ENCODE results near the gene SPOCK1. TPM values are rescaled to one million over a fixed set of nuclear protein-coding genes. Genes with fewer than 3 reads are reported as not detected.
"Not testable (repeated sequence)": the region's sequence is repeated elsewhere in the genome, so short reads cannot be mapped to it uniquely, and the experiment has no call there.

SPOCK1 gene
- total and polyA plus RNA-seq, 4 donors = 0.48 to 4.5 (median 0.69) TPM

GRCh38 chr5:137233726-137234125 lies 265.4 kb downstream of the SPOCK1 start:
- peaks cover 0 to 12% (median 0%) of the 10 kb centered on the region in 3 donors for H3K27me3 ChIP-seq (ENCODE audit: control insufficient read depth in 3 of 3, insufficient read depth in 3 of 3, low read length in 2 of 3)
- H3K9me3 ChIP-seq (ENCODE audit: control insufficient read depth in 4 of 4, insufficient read depth in 3 of 4, low read length in 3 of 4) = no peaks in the 10 kb centered on the region
- no peak overlapping the region for H3K4me3 ChIP-seq
- no peak for ATAC-seq (ENCODE audit: insufficient read depth, low FRiP score)
- H3K4me1 ChIP-seq (ENCODE audit: control insufficient read depth in 5 of 5, insufficient read depth in 5 of 5, low read length in 5 of 5) = no peaks in the 10 kb centered on the region
- DNase-seq = no peak
- TF ChIP-seq CTCF (IDR thresholded peaks at IDR 0.05; ENCODE audit: control extremely low read depth, extremely low read depth) = no peak
- no peak overlapping the region for H3K9ac ChIP-seq (ENCODE audit: insufficient read depth in 1 of 2, low read length in 2 of 2)
- H3K36me3 ChIP-seq (ENCODE audit: control insufficient read depth in 4 of 4, insufficient read depth in 4 of 4, low read length in 4 of 4) = no peaks in the 10 kb centered on the region
- WGBS, 2 donors = 87 to 93% methylated on average over 1 of the region's 1 CpG
- H3K27ac ChIP-seq (ENCODE audit: low read depth in 1 of 2, low read length in 1 of 2) = no peak overlapping the region

- not testable (repeated sequence) for H3K4me1 ChIP-seq (ENCODE audit: control insufficient read depth in 5 of 5, insufficient read depth in 5 of 5, low read length in 5 of 5); H3K9ac ChIP-seq (ENCODE audit: insufficient read depth in 1 of 2, low read length in 2 of 2); ATAC-seq (ENCODE audit: insufficient read depth, low FRiP score); H3K36me3 ChIP-seq (ENCODE audit: control insufficient read depth in 4 of 4, insufficient read depth in 4 of 4, low read length in 4 of 4); H3K4me3 ChIP-seq; H3K27ac ChIP-seq (ENCODE audit: low read depth in 1 of 2, low read length in 1 of 2); DNase-seq; H3K9me3 ChIP-seq (ENCODE audit: control insufficient read depth in 4 of 4, insufficient read depth in 3 of 4, low read length in 3 of 4)
- H3K27me3 ChIP-seq (ENCODE audit: control insufficient read depth in 3 of 3, insufficient read depth in 3 of 3, low read length in 2 of 3) = peaks cover 0 to 15% (median 0%) of the 10 kb centered on the region in 3 donors
- WGBS, 2 donors = 90 to 94% methylated on average over 1 of the region's 1 CpG
Observed at GRCh38 chr5:137233304-137233703, 265.8 kb downstream of the SPOCK1 start.

- no peak for TF ChIP-seq CTCF (IDR thresholded peaks at IDR 0.05; ENCODE audit: control extremely low read depth, extremely low read depth)
- ATAC-seq (ENCODE audit: insufficient read depth, low FRiP score) (no peak), DNase-seq (peak in 2 of 3 donors; percentile 3 to 8)
- H3K4me1 ChIP-seq (ENCODE audit: control insufficient read depth in 5 of 5, insufficient read depth in 5 of 5, low read length in 5 of 5) = no peaks in the 10 kb centered on the region
- H3K9me3 ChIP-seq (ENCODE audit: control insufficient read depth in 4 of 4, insufficient read depth in 3 of 4, low read length in 3 of 4) = no peaks in the 10 kb centered on the region
- H3K27ac ChIP-seq (ENCODE audit: low read depth in 1 of 2, low read length in 1 of 2) = no peak overlapping the region
- no peak overlapping the region for H3K4me3 ChIP-seq
- H3K27me3 ChIP-seq (ENCODE audit: control insufficient read depth in 3 of 3, insufficient read depth in 3 of 3, low read length in 2 of 3) = peaks cover 0 to 19% (median 0%) of the 10 kb centered on the region in 3 donors
- no peak overlapping the region for H3K9ac ChIP-seq (ENCODE audit: insufficient read depth in 1 of 2, low read length in 2 of 2)
- H3K36me3 ChIP-seq (ENCODE audit: control insufficient read depth in 4 of 4, insufficient read depth in 4 of 4, low read length in 4 of 4) = no peaks in the 10 kb centered on the region
Observed at GRCh38 chr5:137231540-137231939, 267.6 kb downstream of the SPOCK1 start.

GRCh38 chr5:137228816-137229215 lies 270.3 kb downstream of the SPOCK1 start:
- DNase-seq = no peak
- Histone ChIP-seq H3K9me3 (ENCODE audit: control insufficient read depth in 4 of 4, insufficient read depth in 3 of 4, low read length in 3 of 4) (peaks cover 0 to 1% (median 0%) of the 10 kb centered on the region in 4 donors), H3K9ac (ENCODE audit: insufficient read depth in 1 of 2, low read length in 2 of 2) (no peak overlapping the region), H3K36me3 (ENCODE audit: control insufficient read depth in 4 of 4, insufficient read depth in 4 of 4, low read length in 4 of 4) (no peaks in the 10 kb centered on the region), H3K27me3 (ENCODE audit: control insufficient read depth in 3 of 3, insufficient read depth in 3 of 3, low read length in 2 of 3) (peaks cover 0 to 27% (median 0%) of the 10 kb centered on the region in 3 donors), H3K4me1 (ENCODE audit: control insufficient read depth in 5 of 5, insufficient read depth in 5 of 5, low read length in 5 of 5) (no peaks in the 10 kb centered on the region), H3K27ac (ENCODE audit: low read depth in 1 of 2, low read length in 1 of 2) (no peak overlapping the region), H3K4me3 (no peak overlapping the region)
- 92 to 93% methylated on average over 4 of the region's 4 CpGs for WGBS, 2 donors
- no peak for ATAC-seq (ENCODE audit: insufficient read depth, low FRiP score)
- no peak for TF ChIP-seq CTCF (IDR thresholded peaks at IDR 0.05; ENCODE audit: control extremely low read depth, extremely low read depth)
